HEK293 (cell line): ENCODE results near the gene U2AF1.
"Not testable (repeated sequence)": the region's sequence is repeated elsewhere in the genome, so short reads cannot be mapped to it uniquely, and the experiment has no call there.

ENCODE experiments used
- CTCF ChIA-PET: fragments of 350-600 bp; formaldehyde crosslinking; extraction: SDS; loops from one replicate; lab custom pipeline; 2021; ENCODE audit warnings: antibody characterized with exemption; lab: Yijun Ruan, JAX
- POLR2A ChIA-PET: fragments of 300-600 bp; formaldehyde crosslinking; extraction: SDS; loops from one replicate; lab custom pipeline; 2020; ENCODE audit warnings: antibody characterized with exemption, inconsistent platforms; lab: Yijun Ruan, JAX
- H3K27ac ChIP-seq: fragments of 200-500 bp; sonication (Bioruptor generic); 2 replicates; pipeline ENCODE4 v1.5.1; 2014; ENCODE audit warnings: low read depth, low read length, control low read depth, inconsistent platforms; ENCODE audit errors: extremely low read depth
- H3K36me3 ChIP-seq, 2 experiments: fragments of 200-500 bp in 1 of 2; sonication (Bioruptor generic) in 1 of 2; 1 replicate in 1 of 2; 2 replicates in 1 of 2; pipeline ENCODE4 v1.5.1; 2014 to 2017; ENCODE audit warnings: inconsistent platforms in 2 of 2, low read length in 2 of 2; ENCODE audit not compliant: control insufficient read depth in 2 of 2, insufficient read depth in 1 of 2
- H3K4me1 ChIP-seq: fragments of 200-500 bp; sonication (Bioruptor generic); 2 replicates; pipeline ENCODE4 v1.5.1; 2014; ENCODE audit warnings: mild to moderate bottlenecking, low read length, inconsistent platforms; ENCODE audit not compliant: control insufficient read depth, insufficient read depth
- H3K4me3 ChIP-seq: 2 replicates; pipeline ENCODE4 v1.5.1; 2011; ENCODE audit warnings: low read depth, mild to moderate bottlenecking, control low read depth, low read length, moderate library complexity
- H3K9me3 ChIP-seq: fragments of 200-500 bp; sonication (Bioruptor generic); 2 replicates; pipeline ENCODE4 v1.5.1; 2014; ENCODE audit warnings: low read depth, low read length, inconsistent platforms; ENCODE audit not compliant: control insufficient read depth, insufficient read depth

Gene U2AF1

GRCh38 chr21:43064265-43064917 is 43.0 kb downstream of the U2AF1 start:
- POLR2A ChIA-PET, H3K9me3 ChIP-seq, H3K4me1 ChIP-seq, CTCF ChIA-PET, H3K4me3 ChIP-seq, H3K36me3 ChIP-seq, H3K27ac ChIP-seq: not testable (repeated sequence)

GRCh38 chr21:43062955-43063664 is 44.3 kb downstream of the U2AF1 start:
- POLR2A ChIA-PET, H3K27ac ChIP-seq, H3K36me3 ChIP-seq, H3K9me3 ChIP-seq, CTCF ChIA-PET, H3K4me3 ChIP-seq, H3K4me1 ChIP-seq: not testable (repeated sequence)

- H3K27ac ChIP-seq, H3K4me1 ChIP-seq, CTCF ChIA-PET, H3K4me3 ChIP-seq, POLR2A ChIA-PET, H3K36me3 ChIP-seq, H3K9me3 ChIP-seq: not testable (repeated sequence)
Observed at GRCh38 chr21:43053112-43053511, 54.3 kb downstream of the U2AF1 start.

- H3K9me3 ChIP-seq, H3K36me3 ChIP-seq, POLR2A ChIA-PET, H3K4me1 ChIP-seq, CTCF ChIA-PET, H3K27ac ChIP-seq, H3K4me3 ChIP-seq: not testable (repeated sequence)
Observed at GRCh38 chr21:43045876-43046821, 61.2 kb downstream of the U2AF1 start.

- H3K4me1 ChIP-seq, POLR2A ChIA-PET, H3K4me3 ChIP-seq, CTCF ChIA-PET, H3K9me3 ChIP-seq, H3K36me3 ChIP-seq, H3K27ac ChIP-seq: not testable (repeated sequence)
Observed at GRCh38 chr21:43045165-43045875, 62.0 kb downstream of the U2AF1 start.

GRCh38 chr21:43044547-43044946 is 62.8 kb downstream of the U2AF1 start:
- H3K36me3 ChIP-seq, H3K9me3 ChIP-seq, POLR2A ChIA-PET, H3K4me1 ChIP-seq, H3K27ac ChIP-seq, H3K4me3 ChIP-seq, CTCF ChIA-PET: not testable (repeated sequence)

- POLR2A ChIA-PET, H3K27ac ChIP-seq, H3K4me1 ChIP-seq, H3K9me3 ChIP-seq, H3K36me3 ChIP-seq, H3K4me3 ChIP-seq, CTCF ChIA-PET: not testable (repeated sequence)
Observed at GRCh38 chr21:43043291-43043690, 64.1 kb downstream of the U2AF1 start.
